IPS-NIHi11 (cell line): ENCODE results near the gene RNASE11.
"Not testable (repeated sequence)": the region's sequence is repeated elsewhere in the genome, so short reads cannot be mapped to it uniquely, and the experiment has no call there.

Source experiments
- DNase-seq: peaks from one replicate; pipeline ENCODE4 v3.0.0; 2012; ENCODE audit warnings: mixed read lengths, low spot score

The RNASE11 gene

DNA sequence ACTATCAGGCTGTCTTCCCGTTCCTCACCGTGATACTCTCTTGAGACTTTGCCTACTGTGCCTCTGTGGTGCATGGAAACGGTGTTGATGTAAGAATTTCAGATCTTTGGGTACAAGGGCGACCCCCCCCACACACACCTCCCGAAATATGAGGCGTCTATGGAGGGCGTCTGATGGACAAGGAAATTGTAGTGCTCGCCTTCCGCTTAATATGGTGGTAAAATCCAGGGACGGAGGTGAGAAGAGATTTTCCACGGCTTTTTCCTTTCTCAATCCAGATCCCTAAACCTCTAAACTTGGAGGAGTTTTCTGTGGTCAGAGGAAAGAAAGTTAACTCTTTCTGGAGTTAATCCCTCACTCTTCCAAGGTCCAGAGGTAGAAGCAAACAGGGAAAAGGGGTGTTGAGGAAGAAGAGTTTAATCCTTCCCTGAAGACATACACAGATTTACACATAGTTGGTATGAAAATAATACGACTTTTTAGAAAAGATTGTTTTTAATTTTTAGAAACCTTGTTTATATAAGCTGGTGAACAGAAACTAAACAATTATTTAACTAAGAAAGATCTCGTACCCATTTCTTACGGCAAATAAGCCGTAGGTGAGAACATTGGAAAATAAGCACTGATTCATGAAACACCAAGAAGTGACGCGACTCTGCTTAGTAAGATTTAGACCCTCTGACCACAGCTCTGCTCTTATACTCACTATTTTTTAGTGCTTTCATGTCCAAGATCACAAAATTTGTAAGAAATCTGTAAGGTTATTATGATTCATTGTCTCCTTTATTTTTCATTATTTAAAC lies 26.4 kb upstream of the RNASE11 start:
- DNase-seq, result no peak

- DNase-seq, result peak; percentile 61
Measured at GRCh38 chr14:20613094-20614037, 25.6 kb upstream of the RNASE11 start.

DNA sequence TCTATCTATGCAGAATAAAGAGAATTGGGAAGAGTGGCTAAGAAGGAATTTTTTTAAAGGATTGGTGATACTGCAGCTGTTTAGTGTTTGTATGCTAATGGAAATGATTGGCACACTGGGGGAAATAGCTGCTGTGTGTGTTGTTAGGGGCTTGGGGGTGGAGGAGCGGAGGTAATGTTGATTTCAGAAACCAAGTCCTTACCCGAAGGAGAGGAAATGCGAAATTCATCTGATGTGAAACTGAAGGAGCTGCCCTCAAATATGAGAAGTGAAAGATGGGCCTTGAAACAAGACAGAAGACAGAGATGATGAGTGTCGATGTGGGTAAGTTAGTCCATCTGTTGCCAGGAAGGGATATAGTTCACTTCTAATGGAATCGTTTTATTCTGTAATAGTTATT lies 24.6 kb upstream of the RNASE11 start:
- DNase-seq, result no peak

- no peak for DNase-seq
Measured at GRCh38 chr14:20611277-20611676, 23.5 kb upstream of the RNASE11 start.

GRCh38 chr14:20610002-20610765 lies 22.4 kb upstream of the RNASE11 start:
- peak; percentile 62 for DNase-seq

DNA sequence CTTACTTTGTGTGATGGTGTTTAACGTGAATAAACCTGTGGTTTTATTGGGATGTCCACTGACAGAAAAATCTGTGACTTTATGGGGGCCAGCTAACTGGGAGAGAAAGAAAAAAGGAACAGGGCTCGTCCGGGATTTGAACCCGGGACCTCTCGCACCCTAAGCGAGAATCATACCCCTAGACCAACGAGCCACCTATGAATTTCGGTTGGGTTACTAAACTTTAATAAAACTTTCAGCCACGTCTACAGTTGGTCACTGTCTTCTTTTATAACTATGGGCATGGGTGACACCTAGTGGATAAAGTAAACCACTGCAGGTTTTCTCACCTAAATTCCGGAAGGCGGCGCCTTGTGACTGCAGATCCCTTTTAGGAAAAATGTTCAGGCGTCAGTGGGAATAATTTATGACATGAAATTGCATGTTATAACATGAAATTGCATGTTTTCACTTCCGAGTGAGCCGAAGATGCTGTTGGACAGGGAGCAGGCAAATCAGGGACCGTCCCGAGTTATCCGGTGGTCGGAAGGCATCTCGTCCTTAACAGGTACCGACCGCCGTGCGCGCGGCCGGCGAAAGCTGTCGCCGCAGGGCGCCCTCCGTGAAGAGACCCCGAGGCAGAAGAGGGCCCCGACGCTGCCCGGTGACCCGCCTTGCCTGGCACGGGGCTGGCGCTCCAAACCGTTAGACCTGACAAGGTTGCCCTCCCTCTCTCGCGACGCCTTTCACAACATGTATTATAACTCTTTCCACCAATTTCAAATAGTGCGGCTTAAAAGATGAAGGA lies 21.6 kb upstream of the RNASE11 start:
- DNase-seq, result peak; percentile 69

DNA sequence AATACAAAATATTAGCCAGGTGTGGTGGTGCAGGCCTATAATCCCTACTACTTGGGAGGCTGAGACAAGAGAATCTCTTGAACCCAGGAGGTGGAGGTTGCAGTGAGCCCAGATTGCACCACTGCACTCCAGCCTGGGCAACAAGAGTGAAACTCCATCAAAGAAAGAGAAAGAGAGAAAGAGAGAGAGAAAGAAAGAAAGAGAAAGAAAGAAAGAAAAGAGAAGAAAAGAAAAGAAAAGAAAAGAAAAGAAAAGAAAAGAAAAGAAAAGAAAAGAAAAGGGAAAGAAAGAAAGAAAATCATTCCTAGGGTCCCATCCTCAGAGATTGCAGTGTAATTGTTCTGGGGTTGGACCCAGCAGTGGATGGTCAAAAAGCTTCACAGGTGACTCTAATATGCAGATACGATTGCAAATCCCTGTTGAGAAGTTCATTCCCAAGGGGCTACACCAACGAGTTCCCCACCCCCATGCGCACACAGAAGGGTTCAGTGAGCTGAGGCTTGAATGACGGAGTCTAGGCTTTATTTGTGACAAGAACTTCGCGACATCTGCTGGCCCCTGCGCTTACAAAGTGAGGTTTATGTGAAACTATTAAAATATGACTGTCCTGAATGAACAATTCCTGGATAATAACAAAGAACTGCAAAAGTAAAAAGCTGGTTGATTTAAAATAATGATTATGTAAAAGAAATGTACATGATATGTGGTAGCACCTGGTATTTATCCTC lies 20.7 kb upstream of the RNASE11 start:
- DNase-seq, result no peak

DNA sequence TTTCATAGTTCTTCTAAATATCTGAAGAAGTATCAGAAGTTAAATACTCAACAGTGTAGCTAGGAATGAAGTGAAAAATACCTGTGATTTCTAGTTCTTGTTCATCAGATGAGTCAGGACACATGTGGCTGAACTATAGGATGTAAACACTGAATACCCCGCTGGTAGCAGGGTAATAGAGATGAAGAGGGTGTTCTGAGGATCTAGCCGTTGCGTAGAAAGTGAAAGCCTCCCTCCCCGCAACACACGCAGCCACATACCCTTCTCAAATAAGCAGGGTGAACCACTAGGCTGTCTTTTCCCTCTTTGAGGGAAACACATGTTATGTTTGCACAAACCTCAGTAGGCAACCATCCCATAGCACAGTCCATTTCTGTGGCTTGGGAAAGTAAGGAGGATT lies 19.8 kb upstream of the RNASE11 start:
- no peak for DNase-seq

- no peak for DNase-seq
Measured at GRCh38 chr14:20606902-20607242, 19.1 kb upstream of the RNASE11 start.

DNA sequence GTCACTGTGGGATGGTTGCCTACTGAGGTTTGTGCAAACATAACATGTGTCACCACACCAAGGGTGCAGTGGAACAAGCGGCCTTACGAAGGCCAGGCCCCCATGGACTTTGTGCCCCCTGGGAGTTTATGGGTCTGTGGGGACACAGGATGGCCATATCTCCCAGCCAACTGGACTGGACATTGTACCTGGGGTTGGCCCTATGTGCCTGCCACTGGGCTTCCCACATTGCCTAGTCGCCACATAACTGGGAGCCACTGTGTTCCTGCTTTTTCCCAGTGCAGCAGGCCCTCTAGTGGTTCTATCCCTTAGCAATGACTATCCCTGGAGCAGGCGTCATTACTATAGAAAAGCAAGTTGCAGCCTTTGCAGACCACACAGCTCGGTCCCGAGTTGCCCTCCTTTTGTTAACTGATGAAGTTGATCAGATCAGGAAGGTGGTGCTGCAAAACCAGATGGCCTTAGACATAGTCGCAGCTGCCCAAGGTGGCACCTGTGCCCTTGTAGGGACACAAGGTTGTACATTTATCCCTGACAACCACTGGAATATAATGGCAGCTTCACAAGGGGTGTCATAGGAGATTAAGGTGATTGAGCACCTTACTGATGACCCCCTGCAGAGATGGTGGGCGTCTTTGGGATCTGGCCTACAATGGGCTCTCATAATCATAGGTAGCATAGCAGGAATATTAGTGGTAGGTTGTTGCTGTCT lies 18.5 kb upstream of the RNASE11 start:
- peak; percentile 80 for DNase-seq

- DNase-seq, result no peak
Measured at GRCh38 chr14:20603813-20604690, 16.3 kb upstream of the RNASE11 start.

DNA sequence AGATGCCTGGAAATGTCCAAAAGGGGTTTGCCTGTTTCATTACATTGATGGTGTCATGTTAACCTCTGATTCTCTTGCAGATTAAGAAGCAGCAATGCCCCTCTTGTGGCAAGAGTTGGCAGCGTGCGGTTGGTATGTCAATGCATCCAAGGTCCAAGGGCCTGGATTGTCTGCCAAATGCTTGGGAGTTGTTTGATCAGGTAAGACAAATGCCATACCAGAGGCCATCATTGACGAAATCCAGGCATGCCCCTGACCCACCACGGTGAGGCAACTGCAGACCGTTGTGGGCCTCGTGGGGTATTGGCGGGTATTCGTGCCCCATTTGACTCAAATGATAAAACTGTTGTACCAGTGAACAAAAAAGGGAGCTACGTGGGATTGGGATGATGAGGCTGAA lies 14.8 kb upstream of the RNASE11 start:
- no peak for DNase-seq

- DNase-seq, result no peak
Measured at GRCh38 chr14:20601522-20601921, 13.7 kb upstream of the RNASE11 start.

- no peak for DNase-seq
Measured at GRCh38 chr14:20597108-20597507, 9.3 kb upstream of the RNASE11 start.

GRCh38 chr14:20595726-20596125 lies 7.9 kb upstream of the RNASE11 start:
- DNase-seq, result not testable (repeated sequence)

DNA sequence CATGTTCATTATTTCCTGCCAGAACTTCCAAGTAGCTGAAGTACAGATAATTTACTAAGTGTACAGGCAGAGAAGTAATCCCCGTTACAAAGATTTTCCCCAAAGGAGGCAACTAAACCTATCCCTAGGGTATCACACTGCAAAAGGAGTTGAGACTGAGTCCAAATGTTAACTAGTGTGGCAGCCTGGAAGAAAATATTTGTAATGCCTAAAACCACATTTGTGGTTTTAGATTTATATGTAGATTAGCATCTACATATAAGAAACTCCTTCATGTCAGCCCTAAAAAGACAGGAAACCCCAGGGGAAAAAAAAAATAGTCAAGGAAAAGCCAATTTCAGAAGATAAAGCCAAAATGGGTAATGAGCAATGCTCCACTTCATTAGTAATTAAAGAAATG lies 4.8 kb upstream of the RNASE11 start:
- DNase-seq, result no peak

GRCh38 chr14:20591235-20591634 lies 3.4 kb upstream of the RNASE11 start, which contains the start of gene RNASE12:
Gene RNASE12, minus strand, starts transcription at chr14:20591376. Its CDS starts 653 bp downstream, at chr14:20590723.
- no peak for DNase-seq

DNA sequence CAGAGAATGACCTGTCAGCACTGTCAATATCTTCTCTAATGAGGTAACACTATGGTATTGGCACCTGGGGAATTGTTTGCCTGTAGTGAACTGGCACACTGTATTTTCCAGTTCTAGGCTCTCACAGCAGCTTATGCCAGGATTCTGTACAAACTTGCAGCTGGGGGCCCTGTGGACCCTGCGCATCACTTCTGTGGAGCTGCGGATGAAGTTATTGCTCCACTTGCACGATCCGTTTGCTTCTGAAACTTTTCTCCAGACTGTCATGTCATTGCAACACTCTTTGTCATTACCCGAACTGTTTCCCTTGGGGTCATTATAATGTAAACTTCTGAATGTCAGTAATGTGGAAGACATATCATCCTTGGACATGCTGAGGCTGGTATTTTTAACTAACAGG lies 3.9 kb downstream of the RNASE11 start:
- no peak for DNase-seq

DNA sequence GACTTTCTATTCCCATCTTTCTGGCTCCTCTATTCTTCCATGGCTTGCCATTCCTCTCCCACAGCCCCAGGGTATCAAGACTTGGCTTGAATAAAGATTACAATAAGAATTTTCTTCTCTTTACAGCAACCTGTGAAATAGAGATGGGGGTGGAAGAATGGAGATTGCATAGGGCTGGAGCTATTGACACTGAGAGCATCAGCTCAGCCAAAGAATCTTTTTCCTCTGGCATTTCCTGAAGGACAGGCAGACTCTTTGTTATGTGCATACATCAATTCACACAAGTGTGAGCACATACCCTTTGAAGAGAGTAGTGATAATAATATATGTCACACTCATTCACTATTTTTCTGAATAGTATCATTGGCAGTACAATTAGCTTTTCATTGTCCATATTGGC lies 4.7 kb downstream of the RNASE11 start:
- DNase-seq, result no peak
